NCI-H2107 treated with DMSO at 0.1 percent for 48 hours (cell line): ENCODE data around the gene ATXN3L.

Source experiments
- DNase-seq: peaks from one replicate; lab custom pipeline; 2025; ENCODE audit not compliant: unreplicated experiment; lab: John Stamatoyannopoulos, UW

Gene ATXN3L

GRCh38 chrX:13270360-13270759, 49.5 kb downstream of the ATXN3L start:
- DNase-seq, result no peak

DNA sequence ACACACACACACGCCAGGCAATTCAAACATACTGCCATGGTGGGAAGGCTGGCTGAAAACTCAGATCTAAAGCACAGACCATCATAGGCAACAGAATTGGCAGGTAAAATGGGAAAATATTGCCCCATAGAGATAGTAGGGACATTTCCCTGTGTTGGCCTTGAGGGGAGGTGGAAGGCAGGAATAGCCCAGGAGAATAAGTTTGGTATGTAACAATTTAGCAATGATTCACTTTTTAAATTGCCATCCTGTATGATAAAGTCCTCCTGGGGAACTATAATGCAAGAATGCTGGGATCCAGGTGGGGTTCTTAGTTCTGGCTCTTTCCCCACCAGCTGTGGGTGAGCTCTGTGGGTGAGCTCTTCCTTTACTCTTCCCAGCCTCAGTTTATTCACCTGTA, 51.0 kb downstream of the ATXN3L start:
- DNase-seq, result no peak
